GM12878 (cell line): Measurements from ENCODE around the gene SEPHS1. TPM values are rescaled to one million over a fixed set of nuclear protein-coding genes. Genes with fewer than 3 reads are reported as not detected.

Experiments
- ATAC-seq: fragments of 200-7000 bp; cut with Tn5 transposase; 3 replicates; pipeline ENCODE4 v1.9.1; 2020; ENCODE audit warnings: mild to moderate bottlenecking, moderate library complexity
- BruUV-seq: library from RNA; stranded (reverse); fragments of 400-500 nt; replicated peaks from 2 replicates; lab custom pipeline; 2021; lab: Mats Ljungman, UMichigan
- CTCF ChIA-PET: fragments of 300-600 bp; sonication (Branson Sonifier 250); formaldehyde crosslinking; extraction: SDS; loops from one replicate; lab custom pipeline; 2021; ENCODE audit warnings: inconsistent platforms; lab: Yijun Ruan, JAX
- POLR2A ChIA-PET: fragments of 350-600 bp; formaldehyde crosslinking; extraction: SDS; loops from one replicate; lab custom pipeline; 2021; ENCODE audit warnings: inconsistent platforms; lab: Charles Lee
- RAD21 ChIA-PET: fragments of 300-600 bp; sonication (Branson Sonifier 250); formaldehyde crosslinking; loops from one replicate; lab custom pipeline; 2023; ENCODE audit warnings: antibody characterized with exemption; ENCODE audit not compliant: unreplicated experiment; lab: Charles Lee
- SMC1A ChIA-PET: fragments of 300-600 bp; sonication (Branson Sonifier 250); formaldehyde crosslinking; loops from one replicate; lab custom pipeline; 2023; ENCODE audit not compliant: unreplicated experiment, uncharacterized antibody; lab: Charles Lee
- DNase-seq: peaks from one replicate; pipeline ENCODE4 v3.0.0-alpha.2; 2011; ENCODE audit warnings: low read depth, low spot score
- FAIRE-seq: peaks from 3 replicates; lab custom pipeline; 2011; peaks lifted over from hg19 to GRCh38; lab: Jason Lieb, UNC
- H2AFZ ChIP-seq: 2 replicates; pipeline ENCODE4 v1.6.0; 2011; ENCODE audit warnings: low read depth, low read length, control low read depth; ENCODE audit not compliant: control insufficient read depth
- H3K27ac ChIP-seq: 2 replicates; pipeline ENCODE4 v1.5.1; 2011; ENCODE audit warnings: control low read depth; ENCODE audit not compliant: control insufficient read depth, insufficient read depth
- H3K27me3 ChIP-seq, 2 experiments: replicated peaks in 1 of 2; 2 replicates each; pipeline versions ENCODE4 v1.6.0 to v1.6.1; 2011; ENCODE audit warnings: low read length in 1 of 2; ENCODE audit not compliant: control insufficient read depth in 2 of 2, insufficient read depth in 2 of 2
- H3K36me3 ChIP-seq, 2 experiments: 2 replicates each; pipeline ENCODE4 v1.5.1; 2011; ENCODE audit warnings: low read length in 1 of 2; ENCODE audit not compliant: control insufficient read depth in 2 of 2, insufficient read depth in 2 of 2
- H3K4me1 ChIP-seq: 2 replicates; pipeline ENCODE4 v1.6.1; 2011; ENCODE audit warnings: mild to moderate bottlenecking, low read length, moderate library complexity, mixed read lengths; ENCODE audit not compliant: control insufficient read depth, insufficient read depth
- H3K4me2 ChIP-seq: 2 replicates; pipeline ENCODE4 v1.6.0; 2011; ENCODE audit warnings: control low read depth; ENCODE audit not compliant: control insufficient read depth, insufficient read depth
- H3K4me3 ChIP-seq: fragments of 200-600 bp; sonication (generic); 2 replicates; pipeline ENCODE4 v1.5.1; 2016
- H3K79me2 ChIP-seq: 2 replicates; pipeline ENCODE4 v1.6.0; 2011; ENCODE audit warnings: low read length; ENCODE audit not compliant: control insufficient read depth, insufficient read depth
- H3K9ac ChIP-seq: 2 replicates; pipeline ENCODE4 v1.8.0; 2011; ENCODE audit warnings: low read length, control low read depth, mixed read lengths; ENCODE audit not compliant: control insufficient read depth, insufficient read depth
- H3K9me3 ChIP-seq: replicated peaks from 3 replicates; pipeline ENCODE4 v1.5.1; 2011; ENCODE audit warnings: mild to moderate bottlenecking, low read length; ENCODE audit not compliant: control insufficient read depth, insufficient read depth
- H4K20me1 ChIP-seq: 2 replicates; pipeline ENCODE4 v1.6.0; 2011; ENCODE audit not compliant: control insufficient read depth, insufficient read depth
- BCL3 ChIP-seq: IDR thresholded peaks from 2 replicates; pipeline ENCODE4 v1.6.1; 2011; ENCODE audit warnings: borderline replicate concordance, low read depth, mild to moderate bottlenecking, moderate library complexity, low read length; ENCODE audit not compliant: insufficient read depth, poor library complexity, severe bottlenecking
- CEBPB ChIP-seq, 2 experiments: fragments of 150-350 bp in 1 of 2; IDR thresholded peaks; 2 replicates each; pipeline ENCODE4 v1.6.1; 2012 to 2014; ENCODE audit warnings: low read depth in 2 of 2, low read length in 2 of 2, borderline replicate concordance in 1 of 2, inconsistent platforms in 1 of 2
- EP300 ChIP-seq, 2 experiments: fragments of 150-350 bp in 1 of 2; IDR thresholded peaks; 2 replicates each; pipeline ENCODE4 v1.6.1; 2011 to 2012; ENCODE audit warnings: low read depth in 2 of 2, low read length in 2 of 2, borderline replicate concordance in 1 of 2, improper control_type of control experiment in 1 of 2, inconsistent platforms in 1 of 2; ENCODE audit not compliant: control insufficient read depth in 1 of 2
- GATAD2B ChIP-seq: fragments of 450-650 bp; conservative IDR thresholded peaks from 2 replicates; pipeline ENCODE4 v1.6.1; 2017; ENCODE audit warnings: low read depth, mild to moderate bottlenecking, moderate library complexity
- IKZF1 ChIP-seq: fragments of 450-650 bp; conservative IDR thresholded peaks from 2 replicates; pipeline ENCODE4 v1.6.1; 2017; ENCODE audit warnings: antibody characterized with exemption, mild to moderate bottlenecking
- MTA2 ChIP-seq: fragments of 450-650 bp; IDR thresholded peaks from 2 replicates; pipeline ENCODE4 v1.6.1; 2016; ENCODE audit warnings: low read depth, mild to moderate bottlenecking, moderate library complexity
- NFYB ChIP-seq: IDR thresholded peaks from 2 replicates; pipeline ENCODE4 v1.6.1; 2011; ENCODE audit warnings: low read depth, mild to moderate bottlenecking, low read length, improper control_type of control experiment, moderate library complexity; ENCODE audit not compliant: insufficient read depth
- PAX5 ChIP-seq: IDR thresholded peaks from 2 replicates; pipeline ENCODE4 v1.6.1; 2011; ENCODE audit warnings: low read depth, low read length, borderline replicate concordance
- PML ChIP-seq: IDR thresholded peaks from 2 replicates; pipeline ENCODE4 v1.6.1; 2012; ENCODE audit warnings: low read length, inconsistent platforms
- RFX5 ChIP-seq: IDR thresholded peaks from 2 replicates; pipeline ENCODE4 v1.6.1; 2011; ENCODE audit warnings: low read depth, low read length, improper control_type of control experiment
- SMARCA5 ChIP-seq: fragments of 450-650 bp; IDR thresholded peaks from 2 replicates; pipeline ENCODE4 v1.6.1; 2017; ENCODE audit warnings: mild to moderate bottlenecking
- ZBTB40 ChIP-seq: fragments of 450-650 bp; IDR thresholded peaks from 2 replicates; pipeline ENCODE4 v1.6.1; 2016; ENCODE audit warnings: mild to moderate bottlenecking, moderate library complexity, borderline replicate concordance
- WGBS: methylation state at CpG from one replicate; pipeline ENCODE4 v1.1.6; 2016; ENCODE audit warnings: low lambda C conversion rate; ENCODE audit not compliant: insufficient replicate concordance, insufficient coverage; ENCODE audit errors: missing lambda C conversion rate; 5-methylcytosine and 5-hydroxymethylcytosine counted together
- in situ Hi-C: fragments of 300-500 bp; cut with MboI; formaldehyde crosslinking; loops from 9 replicates; pipeline ENCODE4 v1.14.3; 2018; ENCODE audit warnings: mixed read lengths
- intact Hi-C: fragments of 100-400 bp; cut with micrococcal nuclease; formaldehyde crosslinking; loops from one replicate; pipeline ENCODE4 v1.14.2; 2022; ENCODE audit not compliant: unreplicated experiment
- polyA plus RNA-seq, 11 experiments: library from polyadenylated mRNA; depleted of rRNA in 4 of 11; unstranded in 6 of 11; stranded (reverse) in 5 of 11; fragments of >200 nt; fragmentation: Nextera tagmentation in 4 of 11; fragmentation: Illumina TruSeq in 1 of 11; extraction: Ambion mirVana in 4 of 11; extraction: Trizol in 1 of 11; gene quantifications; 1 replicate in 1 of 11; 2 replicates in 10 of 11; pipeline versions ENCODE4 v1.2.1 to v1.2.3, GENCODE V29; 2011 to 2016; ENCODE audit warnings: inconsistent platforms in 2 of 11, missing spikeins in 2 of 11, low read depth in 1 of 11
- total RNA-seq, 4 experiments: library from RNA; depleted of rRNA in 3 of 4; stranded (reverse); fragments of >200 nt in 3 of 4; fragmentation: Illumina TruSeq in 1 of 4; extraction: Trizol in 1 of 4; gene quantifications; 2 replicates each; pipeline versions ENCODE4 v1.2.1 to v1.2.3, GENCODE V29; 2013 to 2021
- TF ChIP-seq, protein P1 (sequence below): fragments of 450-650 bp; formaldehyde crosslinking; IDR thresholded peaks from 2 replicates; pipeline ENCODE4 v1.4.0; 2022; ENCODE audit warnings: mild to moderate bottlenecking, moderate library complexity

The SEPHS1 gene
- total and polyA plus RNA-seq, 10 of the 15 experiments (the other 5 are each of a cell fraction or from before 2014, with no cell fraction given) = 14.7 to 85.4 (median 48.5) TPM

- DNase-seq (no peak), FAIRE-seq (no peak), ATAC-seq (no peak)
- Histone ChIP-seq H2AFZ (no peak overlapping the region), H3K79me2 (no peaks in the 10 kb centered on the region), H3K9me3 (no peaks in the 10 kb centered on the region), H3K4me1 (no peaks in the 10 kb centered on the region), H4K20me1 (no peaks in the 10 kb centered on the region), H3K27ac (no peak overlapping the region), H3K4me3 (no peak overlapping the region), H3K36me3 (no peaks in the 10 kb centered on the region), H3K27me3 (no peaks in the 10 kb centered on the region; a peak in 1 of 4 replicates), H3K9ac (no peak overlapping the region), H3K4me2 (no peak overlapping the region)
- ChIA-PET RAD21 (interaction anchor here (0.8 kb wide), 2 partner anchors 63 to 160 kb away, joined by 3 read pairs; no protein-coding TSS in a partner anchor), POLR2A (no interaction called here), CTCF (interaction anchor here (1.0 to 3.2 kb wide), 3 partner anchors 65 to 401 kb away, joined by 3 to 11 read pairs (median 3); no protein-coding TSS in a partner anchor), SMC1A (interaction anchor here (0.6 to 2.0 kb wide), 2 partner anchors 213 to 491 kb away, joined by 4 read pairs; no protein-coding TSS in a partner anchor)
- BruUV-seq = no TSS peak
- in situ Hi-C loops = loop anchor here (10.0 kb wide), 1 partner anchor 398 kb away; no protein-coding TSS in a partner anchor
- intact Hi-C loops = no loop called here
- WGBS = 66% methylated on average over 6 of the region's 6 CpGs
- TF ChIP-seq BCL3 = no peak
- TF ChIP-seq GATAD2B = no peak
- no peak for TF ChIP-seq ZBTB40
- TF ChIP-seq MTA2 = no peak
- TF ChIP-seq NFYB = no peak
- no peak for TF ChIP-seq IKZF1
- no peak for TF ChIP-seq CEBPB (IDR thresholded peaks at IDR 0.05; ENCODE audit: borderline replicate concordance in 1 of 2, low read depth in 2 of 2, low read length in 2 of 2)
- TF ChIP-seq, protein P1, sequence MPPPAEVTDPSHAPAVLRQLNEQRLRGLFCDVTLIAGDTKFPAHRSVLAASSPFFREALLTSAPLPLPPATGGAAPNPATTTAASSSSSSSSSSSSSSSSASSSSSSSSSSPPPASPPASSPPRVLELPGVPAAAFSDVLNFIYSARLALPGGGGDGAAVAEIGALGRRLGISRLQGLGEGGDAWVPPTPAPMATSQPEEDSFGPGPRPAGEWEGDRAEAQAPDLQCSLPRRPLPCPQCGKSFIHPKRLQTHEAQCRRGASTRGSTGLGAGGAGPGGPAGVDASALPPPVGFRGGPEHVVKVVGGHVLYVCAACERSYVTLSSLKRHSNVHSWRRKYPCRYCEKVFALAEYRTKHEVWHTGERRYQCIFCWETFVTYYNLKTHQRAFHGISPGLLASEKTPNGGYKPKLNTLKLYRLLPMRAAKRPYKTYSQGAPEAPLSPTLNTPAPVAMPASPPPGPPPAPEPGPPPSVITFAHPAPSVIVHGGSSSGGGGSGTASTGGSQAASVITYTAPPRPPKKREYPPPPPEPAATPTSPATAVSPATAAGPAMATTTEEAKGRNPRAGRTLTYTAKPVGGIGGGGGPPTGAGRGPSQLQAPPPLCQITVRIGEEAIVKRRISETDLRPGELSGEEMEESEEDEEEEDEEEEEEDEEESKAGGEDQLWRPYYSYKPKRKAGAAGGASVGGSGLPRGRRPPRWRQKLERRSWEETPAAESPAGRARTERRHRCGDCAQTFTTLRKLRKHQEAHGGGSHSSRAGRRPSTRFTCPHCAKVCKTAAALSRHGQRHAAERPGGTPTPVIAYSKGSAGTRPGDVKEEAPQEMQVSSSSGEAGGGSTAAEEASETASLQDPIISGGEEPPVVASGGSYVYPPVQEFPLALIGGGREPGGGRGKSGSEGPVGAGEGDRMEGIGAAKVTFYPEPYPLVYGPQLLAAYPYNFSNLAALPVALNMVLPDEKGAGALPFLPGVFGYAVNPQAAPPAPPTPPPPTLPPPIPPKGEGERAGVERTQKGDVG (CRISPR knock-in tag) = no peak
- TF ChIP-seq PAX5 = no peak
- no peak for TF ChIP-seq EP300 (IDR thresholded peaks at IDR 0.05; ENCODE audit: borderline replicate concordance in 1 of 2, control insufficient read depth in 1 of 2, low read depth in 2 of 2, low read length in 2 of 2)
- no peak for TF ChIP-seq SMARCA5
- no peak for TF ChIP-seq RFX5
- TF ChIP-seq PML = no peak
Observed at GRCh38 chr10:13376746-13377145, 28.7 kb upstream of the SEPHS1 start.
